ENCODE measurements around the gene PLCG2. TPM values are rescaled to one million over a fixed set of nuclear protein-coding genes. Genes with fewer than 3 reads are reported as not detected.

The PLCG2 gene
- total RNA-seq, 2 donors from 2014 or later = 11.6 to 30.9 TPM

GRCh38 chr16:81836279-81837054, 57.4 kb downstream of the PLCG2 start:
- no peaks in the 10 kb centered on the region for H3K9me3 ChIP-seq
- DNase-seq (ENCODE audit: low spot score) (no peak), ATAC-seq (ENCODE audit: insufficient number of reproducible peaks, low FRiP score, low read depth) (no peak)
- H3K27me3 ChIP-seq (replicated peaks; ENCODE audit: insufficient read depth) = no peaks in the 10 kb centered on the region
- TF ChIP-seq, protein P1, sequence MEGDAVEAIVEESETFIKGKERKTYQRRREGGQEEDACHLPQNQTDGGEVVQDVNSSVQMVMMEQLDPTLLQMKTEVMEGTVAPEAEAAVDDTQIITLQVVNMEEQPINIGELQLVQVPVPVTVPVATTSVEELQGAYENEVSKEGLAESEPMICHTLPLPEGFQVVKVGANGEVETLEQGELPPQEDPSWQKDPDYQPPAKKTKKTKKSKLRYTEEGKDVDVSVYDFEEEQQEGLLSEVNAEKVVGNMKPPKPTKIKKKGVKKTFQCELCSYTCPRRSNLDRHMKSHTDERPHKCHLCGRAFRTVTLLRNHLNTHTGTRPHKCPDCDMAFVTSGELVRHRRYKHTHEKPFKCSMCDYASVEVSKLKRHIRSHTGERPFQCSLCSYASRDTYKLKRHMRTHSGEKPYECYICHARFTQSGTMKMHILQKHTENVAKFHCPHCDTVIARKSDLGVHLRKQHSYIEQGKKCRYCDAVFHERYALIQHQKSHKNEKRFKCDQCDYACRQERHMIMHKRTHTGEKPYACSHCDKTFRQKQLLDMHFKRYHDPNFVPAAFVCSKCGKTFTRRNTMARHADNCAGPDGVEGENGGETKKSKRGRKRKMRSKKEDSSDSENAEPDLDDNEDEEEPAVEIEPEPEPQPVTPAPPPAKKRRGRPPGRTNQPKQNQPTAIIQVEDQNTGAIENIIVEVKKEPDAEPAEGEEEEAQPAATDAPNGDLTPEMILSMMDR (IDR thresholded peaks at IDR 0.05) = no peak
- no peaks in the 10 kb centered on the region for H3K36me3 ChIP-seq
- no peaks in the 10 kb centered on the region for H3K4me1 ChIP-seq (ENCODE audit: control insufficient read depth in 1 of 2, low read depth in 2 of 2)
- no peak overlapping the region for H3K27ac ChIP-seq
- no peak overlapping the region for H3K4me3 ChIP-seq

DNA sequence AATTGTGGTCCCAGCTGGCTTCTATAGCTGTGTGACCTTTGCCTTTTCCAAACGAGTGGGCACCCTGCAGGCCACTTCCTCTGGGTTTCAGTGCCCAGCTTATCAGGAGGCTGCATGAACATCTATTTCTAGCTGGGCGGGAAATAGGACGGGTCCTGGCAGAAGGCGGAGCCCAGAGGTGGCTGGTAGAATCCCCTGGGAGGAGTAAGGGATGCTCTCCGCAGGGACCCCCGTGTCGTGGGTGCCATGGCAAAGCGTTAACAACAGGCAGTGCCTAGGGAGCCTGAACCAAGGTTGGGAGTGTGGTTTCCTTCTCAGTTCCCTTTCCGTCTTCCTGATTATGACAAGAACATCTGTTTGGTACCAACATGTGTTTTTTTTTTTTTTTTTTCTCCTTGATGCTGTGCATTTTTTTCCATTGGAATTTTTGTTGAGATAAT, 58.2 kb downstream of the PLCG2 start:
- TF ChIP-seq, protein P1 (IDR thresholded peaks at IDR 0.05) = no peak
- no peaks in the 10 kb centered on the region for H3K4me1 ChIP-seq (ENCODE audit: control insufficient read depth in 1 of 2, low read depth in 2 of 2)
- DNase-seq (ENCODE audit: low spot score) (no peak), ATAC-seq (ENCODE audit: insufficient number of reproducible peaks, low FRiP score, low read depth) (no peak)
- no peak overlapping the region for H3K4me3 ChIP-seq
- no peaks in the 10 kb centered on the region for H3K36me3 ChIP-seq
- no peaks in the 10 kb centered on the region for H3K9me3 ChIP-seq
- H3K27me3 ChIP-seq (replicated peaks; ENCODE audit: insufficient read depth) = no peaks in the 10 kb centered on the region
- H3K27ac ChIP-seq = no peak overlapping the region

- no peak for ATAC-seq (ENCODE audit: insufficient number of reproducible peaks, low FRiP score, low read depth)
- H3K36me3 ChIP-seq = no peaks in the 10 kb centered on the region
- no peak overlapping the region for H3K4me3 ChIP-seq
- H3K27me3 ChIP-seq (replicated peaks; ENCODE audit: insufficient read depth) = no peaks in the 10 kb centered on the region
- TF ChIP-seq, protein P1 (IDR thresholded peaks at IDR 0.05) = no peak
- no peak overlapping the region for H3K27ac ChIP-seq
- no peaks in the 10 kb centered on the region for H3K4me1 ChIP-seq (ENCODE audit: control insufficient read depth in 1 of 2, low read depth in 2 of 2)
- no peak for DNase-seq (ENCODE audit: low spot score)
- H3K9me3 ChIP-seq = no peaks in the 10 kb centered on the region
Observed at GRCh38 chr16:81838794-81839193, 59.7 kb downstream of the PLCG2 start.

- H3K4me3 ChIP-seq = no peak overlapping the region
- DNase-seq (ENCODE audit: low spot score) (no peak), ATAC-seq (ENCODE audit: insufficient number of reproducible peaks, low FRiP score, low read depth) (no peak)
- no peaks in the 10 kb centered on the region for H3K27me3 ChIP-seq (replicated peaks; ENCODE audit: insufficient read depth)
- TF ChIP-seq, protein P1 (IDR thresholded peaks at IDR 0.05) = no peak
- no peaks in the 10 kb centered on the region for H3K4me1 ChIP-seq (ENCODE audit: control insufficient read depth in 1 of 2, low read depth in 2 of 2)
- no peaks in the 10 kb centered on the region for H3K9me3 ChIP-seq
- H3K36me3 ChIP-seq = no peaks in the 10 kb centered on the region
- H3K27ac ChIP-seq = no peak overlapping the region
Observed at GRCh38 chr16:81841722-81842121, 62.6 kb downstream of the PLCG2 start.

- TF ChIP-seq, protein P1 (IDR thresholded peaks at IDR 0.05) = no peak
- Histone ChIP-seq H3K4me1 (ENCODE audit: control insufficient read depth in 1 of 2, low read depth in 2 of 2) (no peaks in the 10 kb centered on the region), H3K4me3 (no peak overlapping the region), H3K9me3 (no peaks in the 10 kb centered on the region), H3K27me3 (replicated peaks; ENCODE audit: insufficient read depth) (no peaks in the 10 kb centered on the region), H3K36me3 (no peaks in the 10 kb centered on the region), H3K27ac (no peak overlapping the region)
- no peak for DNase-seq (ENCODE audit: low spot score)
- no peak for ATAC-seq (ENCODE audit: insufficient number of reproducible peaks, low FRiP score, low read depth)
Observed at GRCh38 chr16:81842564-81843242, 63.6 kb downstream of the PLCG2 start.
